Measurements from ENCODE around the gene TIFAB.

GRCh38 chr5:135469911-135470310 lies 17.8 kb upstream of the TIFAB start:
- TF ChIP-seq EZH2 (IDR thresholded peaks at IDR 0.05; ENCODE audit: borderline replicate concordance, low read depth, low read length, severe bottlenecking): no peak
- TF ChIP-seq, protein P1, sequence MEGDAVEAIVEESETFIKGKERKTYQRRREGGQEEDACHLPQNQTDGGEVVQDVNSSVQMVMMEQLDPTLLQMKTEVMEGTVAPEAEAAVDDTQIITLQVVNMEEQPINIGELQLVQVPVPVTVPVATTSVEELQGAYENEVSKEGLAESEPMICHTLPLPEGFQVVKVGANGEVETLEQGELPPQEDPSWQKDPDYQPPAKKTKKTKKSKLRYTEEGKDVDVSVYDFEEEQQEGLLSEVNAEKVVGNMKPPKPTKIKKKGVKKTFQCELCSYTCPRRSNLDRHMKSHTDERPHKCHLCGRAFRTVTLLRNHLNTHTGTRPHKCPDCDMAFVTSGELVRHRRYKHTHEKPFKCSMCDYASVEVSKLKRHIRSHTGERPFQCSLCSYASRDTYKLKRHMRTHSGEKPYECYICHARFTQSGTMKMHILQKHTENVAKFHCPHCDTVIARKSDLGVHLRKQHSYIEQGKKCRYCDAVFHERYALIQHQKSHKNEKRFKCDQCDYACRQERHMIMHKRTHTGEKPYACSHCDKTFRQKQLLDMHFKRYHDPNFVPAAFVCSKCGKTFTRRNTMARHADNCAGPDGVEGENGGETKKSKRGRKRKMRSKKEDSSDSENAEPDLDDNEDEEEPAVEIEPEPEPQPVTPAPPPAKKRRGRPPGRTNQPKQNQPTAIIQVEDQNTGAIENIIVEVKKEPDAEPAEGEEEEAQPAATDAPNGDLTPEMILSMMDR (IDR thresholded peaks at IDR 0.05; ENCODE audit: borderline replicate concordance, extremely low read depth, low read length, poor library complexity, severe bottlenecking): no peak

Measured in DND-41 (cell line).